Measurements from ENCODE around the gene TTR.

- TF ChIP-seq, protein P1, sequence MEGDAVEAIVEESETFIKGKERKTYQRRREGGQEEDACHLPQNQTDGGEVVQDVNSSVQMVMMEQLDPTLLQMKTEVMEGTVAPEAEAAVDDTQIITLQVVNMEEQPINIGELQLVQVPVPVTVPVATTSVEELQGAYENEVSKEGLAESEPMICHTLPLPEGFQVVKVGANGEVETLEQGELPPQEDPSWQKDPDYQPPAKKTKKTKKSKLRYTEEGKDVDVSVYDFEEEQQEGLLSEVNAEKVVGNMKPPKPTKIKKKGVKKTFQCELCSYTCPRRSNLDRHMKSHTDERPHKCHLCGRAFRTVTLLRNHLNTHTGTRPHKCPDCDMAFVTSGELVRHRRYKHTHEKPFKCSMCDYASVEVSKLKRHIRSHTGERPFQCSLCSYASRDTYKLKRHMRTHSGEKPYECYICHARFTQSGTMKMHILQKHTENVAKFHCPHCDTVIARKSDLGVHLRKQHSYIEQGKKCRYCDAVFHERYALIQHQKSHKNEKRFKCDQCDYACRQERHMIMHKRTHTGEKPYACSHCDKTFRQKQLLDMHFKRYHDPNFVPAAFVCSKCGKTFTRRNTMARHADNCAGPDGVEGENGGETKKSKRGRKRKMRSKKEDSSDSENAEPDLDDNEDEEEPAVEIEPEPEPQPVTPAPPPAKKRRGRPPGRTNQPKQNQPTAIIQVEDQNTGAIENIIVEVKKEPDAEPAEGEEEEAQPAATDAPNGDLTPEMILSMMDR (IDR thresholded peaks at IDR 0.05) = no peak
- TF ChIP-seq POLR2AphosphoS5 (IDR thresholded peaks at IDR 0.05) = no peak
Observed at GRCh38 chr18:31609886-31610285, 18.2 kb downstream of the TTR start.
